ENCODE measurements around the gene PLEKHN1.

DNA sequence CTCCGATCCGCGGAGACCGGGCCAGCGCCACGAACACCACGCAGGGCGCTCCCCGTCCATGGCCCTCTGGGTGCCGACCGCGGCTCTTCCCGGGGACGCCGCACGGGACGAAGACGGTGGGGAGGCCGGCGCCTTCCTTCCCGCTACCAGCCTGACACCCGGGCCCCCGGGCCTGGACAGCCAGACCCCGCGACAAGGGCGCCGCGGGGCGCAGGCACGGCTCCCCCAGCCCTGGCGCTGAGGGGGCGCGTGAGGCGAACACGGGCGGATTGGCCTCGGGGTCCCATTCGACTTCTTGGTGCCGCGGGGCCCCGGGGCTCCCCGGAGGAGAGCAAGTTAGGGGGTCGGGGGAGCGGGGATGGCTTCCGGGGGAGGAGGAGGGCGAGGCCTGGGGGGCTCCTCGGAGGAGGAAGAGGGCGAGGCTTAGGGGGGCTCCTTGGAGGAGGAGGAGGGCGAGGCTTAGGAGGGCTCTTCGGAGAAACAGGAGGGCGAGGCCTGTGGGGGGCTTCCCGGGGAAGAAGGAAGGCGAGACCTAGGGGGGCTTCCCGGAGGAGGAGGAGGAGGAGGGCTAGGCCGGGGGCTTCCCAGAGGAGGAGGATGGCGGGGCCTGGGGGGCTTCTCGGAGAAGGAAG is 6.4 kb upstream of the PLEKHN1 start:
- TF ChIP-seq SUZ12 (IDR thresholded peaks at IDR 0.05; ENCODE audit: extremely low read depth, insufficient read depth, insufficient read length), result no peak
- TF ChIP-seq YY1 (IDR thresholded peaks at IDR 0.05; ENCODE audit: insufficient read depth, insufficient read length), result no peak

All from NT2/D1 (cell line).